Activated CD4-positive, alpha-beta T cell treated with anti-CD3 and anti-CD28 coated beads for 48 hours (primary cell): ENCODE data around the gene WDR18.

Source experiments
- DNase-seq: peaks from one replicate; pipeline ENCODE4 v3.0.0-alpha.2; 2020

The WDR18 gene

GRCh38 chr19:1009041-1009980 is 25.2 kb downstream of the WDR18 start:
- DNase-seq: no peak

GRCh38 chr19:1009981-1010538 is 25.9 kb downstream of the WDR18 start:
- no peak for DNase-seq

- no peak for DNase-seq
These were observed 26.7 kb downstream of the WDR18 start for GRCh38 chr19:1010586-1011510.

DNA sequence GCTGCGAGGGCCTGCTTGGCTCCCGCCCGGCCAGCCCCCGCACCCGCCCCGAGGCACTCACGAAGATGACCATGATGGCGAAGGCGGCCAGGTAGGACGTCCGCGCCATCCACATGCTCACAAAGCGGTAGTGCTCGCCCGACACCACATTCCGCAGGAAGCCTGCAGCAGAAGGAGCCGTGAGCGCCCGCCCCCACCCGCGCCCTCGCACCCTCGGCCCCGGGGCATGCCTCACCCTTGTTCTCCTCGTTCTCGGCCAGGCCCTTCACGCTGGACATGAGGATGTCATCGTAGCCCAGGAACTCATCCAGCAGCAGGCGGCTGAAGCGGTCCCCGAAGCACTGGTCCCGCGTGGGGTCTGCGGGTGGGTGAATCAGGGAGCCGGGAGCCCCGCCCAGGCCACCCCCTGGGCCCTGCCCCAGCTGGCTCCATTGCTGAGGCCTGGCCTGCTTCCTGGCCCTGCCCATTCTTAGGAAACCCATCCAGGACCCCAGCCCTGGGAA is 27.7 kb downstream of the WDR18 start:
- no peak for DNase-seq

DNA sequence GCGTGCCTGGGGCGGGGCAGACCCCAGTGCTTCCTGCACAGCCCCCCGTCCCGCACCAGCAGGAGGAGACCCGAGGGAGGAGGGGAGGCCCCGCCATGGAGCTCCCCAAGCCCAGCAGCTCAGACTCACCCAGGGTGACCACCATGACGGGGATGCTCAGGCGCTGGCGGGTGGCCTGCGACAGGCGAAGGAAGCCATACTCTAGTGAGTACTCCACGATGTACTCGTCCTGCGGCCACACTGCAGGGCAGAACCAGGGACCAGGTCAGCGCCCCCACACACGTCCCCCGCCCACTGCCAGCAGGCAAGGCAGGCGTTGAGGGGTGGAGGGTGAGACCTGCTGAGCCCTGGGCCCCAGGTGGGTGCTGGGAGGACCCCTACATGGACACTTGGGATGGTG is 28.2 kb downstream of the WDR18 start:
- DNase-seq: no peak

DNA sequence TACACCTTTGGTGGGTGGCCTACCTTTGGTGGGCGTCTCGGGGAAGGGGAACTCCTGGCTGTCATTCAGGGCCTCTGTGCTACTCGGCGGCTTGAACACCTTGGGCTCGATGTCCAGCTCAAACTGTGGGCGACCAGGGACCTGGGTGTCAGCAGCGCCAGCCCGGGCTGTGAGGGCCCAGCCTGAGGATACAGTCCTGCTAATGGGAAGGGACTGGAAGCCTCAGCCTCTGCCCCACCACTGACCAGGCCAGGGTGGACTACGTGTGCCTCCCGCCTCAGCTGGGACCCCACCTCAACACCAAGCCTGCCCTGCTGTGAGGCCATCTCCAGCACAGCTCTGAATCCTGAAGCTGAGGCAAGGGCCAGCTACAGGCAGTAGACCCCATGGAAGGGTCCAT is 29.1 kb downstream of the WDR18 start:
- no peak for DNase-seq

- DNase-seq: no peak
These were observed 30.3 kb downstream of the WDR18 start for GRCh38 chr19:1014161-1015060.

DNA sequence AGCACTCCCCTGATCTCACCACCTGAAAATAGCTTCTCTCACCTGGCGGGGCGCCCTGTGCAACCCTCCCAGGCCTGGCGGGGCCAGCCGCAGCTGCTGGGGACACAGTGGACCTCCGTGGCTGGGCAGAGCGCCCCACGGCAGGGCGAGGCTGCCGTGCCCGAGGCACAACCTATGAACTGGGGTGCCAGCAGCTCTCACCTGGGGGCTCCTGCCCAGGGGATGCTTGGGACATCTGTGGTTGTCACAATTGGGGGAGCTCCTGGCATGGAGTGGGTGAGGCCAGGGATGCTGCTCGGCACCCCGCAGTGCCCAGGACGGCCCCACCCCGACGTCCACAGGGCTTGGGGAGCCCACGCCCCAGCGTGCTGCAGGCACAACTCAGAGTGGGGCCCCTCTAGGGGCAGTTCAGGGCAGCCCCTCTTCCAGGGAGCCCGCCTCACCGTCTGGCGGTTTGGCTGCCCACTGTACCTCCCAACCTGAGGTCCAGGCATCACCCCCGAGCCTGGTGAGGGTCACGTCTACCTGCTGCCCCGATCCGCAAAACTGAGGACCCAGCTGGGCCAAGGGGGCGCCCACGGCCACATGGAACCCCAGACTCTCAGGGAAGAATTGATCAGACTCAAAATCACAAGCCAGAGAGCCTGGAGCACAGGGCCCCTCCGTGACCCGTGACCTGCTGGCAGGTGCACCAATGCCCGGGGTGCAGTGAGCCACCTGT is 31.1 kb downstream of the WDR18 start:
- no peak for DNase-seq

DNA sequence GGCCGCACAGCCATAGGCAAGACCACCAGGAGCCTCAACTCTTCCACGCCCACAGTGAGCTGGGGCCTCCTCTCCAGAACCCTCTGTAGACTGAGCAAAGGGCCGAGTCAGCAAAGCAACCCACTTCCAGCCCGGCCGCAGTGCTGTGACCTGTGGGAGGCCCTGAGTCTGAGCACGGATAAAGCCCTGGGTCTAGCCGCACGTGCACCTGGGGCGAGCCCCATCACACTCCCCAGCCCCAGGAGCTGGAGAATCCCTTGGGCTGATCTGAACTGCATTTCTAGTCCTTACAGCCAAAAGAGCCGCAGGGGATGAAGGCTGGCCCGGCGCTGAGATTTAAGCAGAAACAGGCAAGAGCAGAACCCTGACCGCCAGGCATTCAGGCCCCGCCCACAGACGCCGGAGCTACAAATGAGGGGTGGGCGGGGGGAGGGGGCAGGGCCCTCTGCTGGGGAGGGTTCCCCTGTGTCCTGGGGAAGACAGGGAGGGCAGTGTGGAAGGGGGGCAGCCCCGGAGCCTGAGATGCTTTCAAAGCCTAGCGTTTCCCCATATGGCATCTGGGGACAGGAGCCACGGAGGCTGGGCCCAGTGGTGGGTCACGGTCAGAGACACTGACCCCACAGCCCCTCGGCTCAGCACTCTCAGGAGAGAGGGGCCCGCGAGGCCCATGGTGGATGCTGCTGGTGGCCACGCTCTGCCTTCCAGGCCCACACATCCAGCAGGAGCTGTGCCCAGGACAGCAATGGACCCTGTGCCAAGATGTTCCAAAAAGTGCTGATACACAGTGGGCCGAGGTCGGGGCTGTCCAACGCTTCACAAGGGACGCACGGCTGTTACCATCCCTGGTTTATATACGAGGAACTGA is 31.9 kb downstream of the WDR18 start:
- DNase-seq: no peak

GRCh38 chr19:1016647-1017114 is 32.5 kb downstream of the WDR18 start:
- DNase-seq: no peak

DNA sequence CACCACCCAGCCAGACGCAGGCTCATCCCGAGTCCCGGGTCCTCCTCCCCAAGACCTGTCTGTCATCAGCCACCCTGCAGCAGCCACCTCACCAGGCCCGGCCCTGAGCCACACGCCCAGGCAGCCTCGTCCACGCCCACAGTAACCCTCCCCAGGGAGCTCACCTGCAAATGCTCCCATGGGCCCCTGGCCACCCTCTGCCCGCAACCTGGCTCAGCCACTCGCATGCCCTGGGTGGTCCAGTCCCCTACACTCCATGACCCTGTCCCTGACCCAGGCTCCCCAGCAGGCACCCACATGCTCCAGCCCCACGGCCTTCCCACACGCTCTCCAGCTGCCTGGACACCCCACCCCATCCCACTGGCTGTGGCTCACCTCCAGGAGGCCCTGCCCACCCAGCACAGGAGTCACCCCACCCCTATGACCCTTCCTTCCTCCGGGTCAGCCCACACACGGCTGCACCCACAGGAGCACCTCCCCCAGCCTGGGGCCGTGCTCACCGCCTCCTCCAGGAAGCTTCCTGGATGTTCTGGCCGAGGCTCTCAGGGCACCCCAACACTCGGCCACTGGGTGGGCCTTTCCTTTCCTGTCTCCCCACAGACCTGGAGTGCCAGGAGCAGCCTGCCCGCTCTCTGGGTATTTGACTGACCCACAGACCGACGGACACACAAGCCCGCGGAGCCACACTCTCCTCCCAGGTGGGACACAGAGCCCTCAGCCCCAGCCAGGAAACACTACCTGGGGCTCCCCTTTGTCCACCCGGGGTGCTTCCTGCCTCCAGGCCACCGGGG is 33.2 kb downstream of the WDR18 start:
- DNase-seq: no peak

- DNase-seq: no peak
These were observed 33.8 kb downstream of the WDR18 start for GRCh38 chr19:1017906-1018305.

- no peak for DNase-seq
These were observed 34.2 kb downstream of the WDR18 start for GRCh38 chr19:1018393-1018792.

- no peak for DNase-seq
These were observed 34.9 kb downstream of the WDR18 start for GRCh38 chr19:1018932-1019615.

DNA sequence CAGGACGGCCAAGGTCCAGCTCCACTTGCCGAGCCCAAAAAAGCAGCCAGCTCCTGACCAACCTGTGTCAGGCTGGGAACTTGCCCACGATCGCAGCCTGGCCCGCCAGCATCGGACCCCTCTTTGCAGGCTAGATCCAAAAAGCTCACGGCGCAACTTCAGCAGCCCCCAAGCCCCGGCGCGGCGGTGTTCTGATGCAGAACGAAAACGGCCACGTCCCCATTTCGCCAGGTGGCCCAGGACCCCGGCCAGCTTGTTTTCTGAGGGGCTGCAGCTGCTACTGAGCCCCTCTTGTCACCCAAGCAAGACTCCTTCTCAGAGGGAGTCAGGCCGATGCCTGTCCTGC is 35.4 kb downstream of the WDR18 start:
- no peak for DNase-seq

DNA sequence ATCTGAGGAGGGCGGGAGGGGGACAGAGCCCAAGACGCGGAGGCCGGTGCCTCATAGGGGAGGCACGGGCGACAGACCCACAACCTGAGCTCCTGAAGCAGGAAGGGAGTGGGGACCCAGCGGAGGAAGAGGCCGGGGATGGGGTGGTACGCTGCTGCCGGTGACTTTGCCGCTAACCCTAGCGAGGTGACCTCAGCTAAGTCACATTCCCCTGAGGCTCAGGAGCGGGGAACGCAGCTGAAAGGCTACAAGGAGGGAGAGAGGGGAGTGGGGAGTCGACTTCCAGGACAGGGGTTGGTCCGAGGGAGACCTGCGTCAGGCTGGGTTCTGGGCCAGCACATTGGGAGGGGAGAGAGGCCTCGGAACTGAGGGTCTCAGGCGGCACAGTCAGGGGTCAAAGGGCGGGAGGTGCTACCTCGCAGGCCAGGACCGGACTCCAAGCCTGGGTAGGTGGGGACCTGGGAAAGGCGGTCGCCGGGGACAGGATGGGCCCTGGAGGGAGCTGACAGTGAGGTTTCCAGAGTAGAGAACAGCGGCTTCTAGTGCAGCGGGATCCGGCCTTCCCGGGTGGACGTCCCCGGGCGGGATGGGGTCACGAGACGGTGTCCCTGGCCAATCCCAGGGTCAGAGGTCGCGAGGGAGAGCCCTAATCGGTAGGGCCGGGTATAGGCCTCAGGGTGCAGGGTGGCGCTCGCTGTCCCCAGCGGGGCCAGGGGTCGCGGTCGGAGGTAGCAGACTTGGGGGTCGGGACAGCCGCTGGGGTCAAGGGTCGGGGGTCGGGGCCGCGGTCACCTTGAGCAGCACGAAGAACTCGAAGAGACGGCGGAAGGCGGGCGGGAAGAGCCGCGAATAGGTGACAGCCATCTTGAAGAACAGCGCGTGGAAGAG is 36.1 kb downstream of the WDR18 start:
- peak; percentile 55 for DNase-seq

DNA sequence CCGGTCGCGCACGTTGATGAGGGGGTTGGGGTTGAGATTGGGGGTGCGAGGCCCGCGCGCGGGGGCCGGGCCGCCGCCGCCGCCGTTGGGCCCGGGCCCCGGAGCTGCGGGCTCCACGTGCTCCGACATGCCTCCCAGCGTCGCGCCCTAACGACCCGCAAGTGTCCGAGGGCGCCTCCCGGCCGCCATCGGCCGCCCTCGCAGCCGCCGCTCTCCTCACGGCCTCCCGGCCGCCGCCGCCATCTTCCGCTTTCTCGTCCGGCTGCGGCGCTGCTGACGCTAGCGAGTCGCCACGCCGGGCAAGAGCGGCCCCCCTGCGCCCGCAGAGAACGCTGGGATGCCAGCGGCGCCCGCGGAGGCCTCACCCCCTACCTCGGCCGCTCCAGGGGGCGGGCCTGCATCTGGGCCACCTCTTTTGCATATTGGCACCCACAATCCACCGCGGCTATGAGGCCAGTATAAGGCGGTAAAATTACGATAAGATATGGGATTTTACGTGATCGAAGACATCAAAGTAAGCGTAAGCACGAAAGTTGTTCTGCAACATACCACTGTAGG is 36.8 kb downstream of the WDR18 start, which contains the start of gene TMEM259:
Gene TMEM259, minus strand, starts transcription at position 256 of the 558 bp plus-strand sequence. Its CDS starts 127 bp downstream, at position 129.
- peak; percentile 98 for DNase-seq
